Measurements from ENCODE around the gene GXYLT2.
A peak's percentile ranks its signal among the peaks of the same experiment; 100 is the strongest.
"Not testable (repeated sequence)": the region's sequence is repeated elsewhere in the genome, so short reads cannot be mapped to it uniquely, and the experiment has no call there.

Gene GXYLT2

DNA sequence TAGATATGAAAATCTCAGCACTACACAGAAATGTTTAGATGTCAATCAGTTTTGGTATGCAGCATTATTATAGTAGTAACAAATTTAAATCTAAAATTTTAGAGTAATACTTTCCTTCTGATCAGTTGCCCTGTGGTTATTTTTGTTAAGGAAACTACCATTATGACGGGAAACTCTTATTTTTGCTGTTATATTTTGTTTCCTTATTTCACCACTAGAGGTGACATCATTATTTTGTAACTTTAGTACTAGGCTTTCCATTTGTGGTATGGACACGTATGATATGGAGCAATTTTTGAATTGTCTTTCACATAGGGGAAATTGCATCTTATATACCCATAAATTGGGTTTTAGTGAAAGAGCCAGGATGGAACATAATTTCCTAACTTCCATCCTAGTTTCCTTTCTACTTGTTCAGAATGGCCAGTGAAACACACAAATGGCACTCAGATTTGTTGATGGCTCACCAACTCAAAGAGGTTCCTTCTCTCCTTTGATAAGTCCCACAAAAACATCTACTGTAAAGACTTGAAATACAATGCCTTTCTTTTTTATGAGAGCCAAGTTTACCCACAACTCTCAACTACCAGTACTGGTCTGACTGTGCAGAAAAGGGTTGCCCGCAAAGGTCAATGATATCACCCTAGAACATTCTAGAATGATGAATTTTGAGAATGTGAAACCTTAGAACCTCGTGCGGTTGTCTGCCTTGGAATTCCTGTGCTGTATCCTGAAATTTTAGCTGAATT is 89.4 kb downstream of the GXYLT2 start:
- DNase-seq = peak; percentile 56

DNA sequence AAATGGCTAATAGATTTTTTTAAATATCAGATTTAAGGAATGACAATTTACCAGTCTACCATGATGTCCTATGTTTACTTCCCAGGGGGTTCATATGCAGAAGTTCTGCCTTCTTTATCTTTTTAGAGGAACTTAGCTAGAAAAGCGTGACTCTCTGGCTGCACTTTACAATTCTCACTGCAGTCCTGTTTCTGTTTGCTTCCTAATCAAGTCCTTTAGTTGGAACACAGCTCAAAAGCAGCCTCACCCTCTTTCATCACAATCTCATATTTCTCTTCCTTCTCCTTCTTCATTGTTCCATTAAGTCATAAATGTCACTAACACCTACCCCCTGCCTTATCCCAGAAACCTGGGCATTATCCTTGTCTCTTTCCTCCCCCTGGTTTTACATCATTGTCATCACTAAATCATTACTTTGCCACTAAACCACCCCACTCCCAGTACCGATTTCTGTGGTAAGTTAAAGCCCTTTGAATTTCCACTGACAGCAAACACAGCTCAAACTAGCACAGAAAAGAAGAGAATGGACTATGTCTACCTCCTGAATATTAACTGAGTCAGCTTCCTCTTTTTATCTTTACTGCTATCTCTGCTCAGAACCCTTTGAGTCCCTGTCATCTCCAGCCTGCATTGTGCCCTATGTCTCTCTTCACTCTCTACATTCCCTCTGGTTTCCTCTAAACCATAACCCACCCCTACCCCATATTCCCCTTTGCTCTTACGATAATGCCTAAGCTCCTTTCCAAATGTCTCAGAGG is 94.9 kb downstream of the GXYLT2 start:
- no peak for DNase-seq

DNA sequence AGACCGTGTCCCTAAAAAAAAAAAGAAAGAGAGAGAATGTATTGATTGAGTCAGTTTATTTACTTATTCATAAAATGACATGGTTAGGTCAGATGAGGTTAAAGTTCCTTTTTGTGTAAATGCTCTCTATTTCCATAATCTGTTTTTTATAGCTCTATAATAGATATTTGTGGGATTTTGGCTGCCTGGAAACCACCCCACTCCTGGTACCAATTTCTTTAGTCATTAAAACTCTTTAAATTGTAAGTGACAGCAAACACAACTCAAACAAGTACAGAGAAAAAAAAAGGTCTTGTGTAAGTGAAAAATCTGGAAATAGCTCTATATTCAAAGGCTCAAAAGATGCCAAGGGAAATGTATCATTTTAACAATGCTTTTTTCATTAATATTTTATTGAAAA is 97.7 kb downstream of the GXYLT2 start:
- no peak for DNase-seq

DNA sequence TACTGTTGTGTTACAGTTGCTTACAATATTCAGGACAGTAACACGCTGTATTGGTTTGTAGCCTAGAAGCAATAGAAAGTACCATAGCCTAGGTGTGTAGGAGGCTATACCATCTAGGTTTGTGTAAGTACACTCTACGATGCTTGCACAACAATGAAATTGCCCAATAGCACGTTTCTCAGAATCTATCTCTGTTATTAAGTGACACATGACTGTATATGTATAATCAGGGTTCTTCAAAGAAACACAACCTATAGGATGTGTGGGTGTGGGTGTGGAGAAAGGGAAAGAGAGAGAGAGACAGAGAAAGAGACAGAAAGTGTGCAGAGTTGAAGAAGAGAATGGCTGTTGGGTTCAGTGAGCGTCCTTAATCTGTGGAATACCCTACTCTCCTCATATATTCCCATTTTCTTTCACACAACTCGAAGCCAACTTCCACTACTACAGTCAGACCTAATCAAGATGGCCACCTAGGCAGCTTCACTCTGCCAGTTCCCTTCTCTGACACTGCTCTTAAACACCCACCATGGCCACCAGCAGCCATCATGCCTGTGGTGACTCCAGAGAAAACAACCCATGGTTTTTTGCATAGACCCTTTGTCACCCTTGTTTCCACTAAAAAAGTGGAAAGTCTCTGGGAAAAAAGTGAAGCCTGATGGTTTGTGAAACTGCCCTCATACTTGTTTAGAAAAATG is 103.0 kb downstream of the GXYLT2 start:
- DNase-seq = no peak

DNA sequence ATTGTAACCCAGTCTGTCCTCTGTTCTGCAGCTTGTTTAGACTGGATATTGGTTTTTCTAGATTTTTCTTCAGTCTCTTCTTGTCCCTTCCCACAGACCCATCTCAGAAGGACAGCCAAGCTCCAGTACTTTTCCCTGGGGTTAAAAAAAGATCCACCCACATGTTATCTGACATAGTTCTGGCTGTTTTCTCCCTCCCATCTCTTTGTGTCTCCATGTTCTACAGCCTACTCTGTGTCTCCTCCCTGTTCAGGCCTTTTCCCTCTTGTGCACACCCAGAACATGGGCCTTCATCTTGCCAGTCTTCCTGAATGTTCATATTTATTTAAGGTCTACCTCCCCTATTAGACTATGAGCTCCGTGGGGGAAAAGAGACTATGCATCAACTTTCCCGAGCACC is 103.7 kb downstream of the GXYLT2 start:
- DNase-seq = no peak

DNA sequence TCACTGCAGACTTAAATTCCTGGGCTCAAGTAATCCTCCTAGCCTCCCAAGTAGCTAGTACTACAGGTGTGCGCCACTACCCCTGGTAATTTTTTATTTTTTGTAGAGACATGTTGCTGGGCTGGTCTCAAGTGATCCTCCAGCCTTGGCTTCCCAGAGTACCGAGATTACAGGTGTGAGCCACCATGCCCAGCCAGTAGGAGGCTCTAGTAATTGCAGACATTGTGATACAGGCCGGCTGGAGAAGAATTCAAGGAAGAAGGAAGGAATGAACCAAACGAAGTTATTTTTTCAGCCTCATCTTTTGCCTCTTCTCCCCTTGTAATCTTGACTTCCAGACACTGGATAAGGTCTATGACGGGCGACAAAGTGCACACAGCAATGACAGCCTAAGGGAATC is 105.5 kb downstream of the GXYLT2 start:
- no peak for DNase-seq

DNA sequence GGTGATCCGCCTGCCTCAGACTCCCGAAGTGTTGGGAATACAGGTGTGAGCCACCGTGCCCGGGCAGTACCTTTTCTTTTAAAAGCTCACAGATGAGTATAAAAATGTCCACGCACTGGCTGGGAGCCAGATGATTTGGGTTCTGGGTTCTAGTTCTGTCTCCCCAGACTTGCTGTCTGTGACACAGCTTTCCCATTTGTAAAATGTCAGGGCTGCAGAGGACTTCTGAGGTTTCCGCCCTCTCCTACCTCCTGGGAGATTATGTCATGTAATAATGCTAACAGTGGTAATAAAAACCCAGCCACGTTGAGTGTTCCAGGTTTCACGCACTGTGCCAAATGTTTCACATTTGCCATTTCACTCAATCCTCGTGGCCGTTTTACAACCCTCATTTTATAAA is 107.5 kb downstream of the GXYLT2 start:
- no peak for DNase-seq

DNA sequence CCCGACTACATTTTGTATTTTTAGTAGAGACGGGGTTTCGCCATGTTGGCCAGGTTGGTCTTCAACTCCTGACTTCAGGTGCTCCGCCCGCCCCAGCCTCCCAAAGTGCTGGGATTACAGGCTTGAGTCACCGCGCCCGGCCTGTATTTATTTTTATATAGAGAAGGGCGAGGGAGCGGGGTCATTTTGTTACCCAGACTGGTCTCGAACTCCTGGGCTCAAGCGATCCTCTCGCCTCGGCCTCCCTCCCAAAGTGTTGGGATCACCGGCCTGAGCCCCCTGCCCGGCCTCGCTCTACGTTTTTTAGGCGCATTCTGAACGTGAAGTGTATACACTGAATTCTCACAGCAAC is 108.3 kb downstream of the GXYLT2 start:
- DNase-seq = no peak

DNA sequence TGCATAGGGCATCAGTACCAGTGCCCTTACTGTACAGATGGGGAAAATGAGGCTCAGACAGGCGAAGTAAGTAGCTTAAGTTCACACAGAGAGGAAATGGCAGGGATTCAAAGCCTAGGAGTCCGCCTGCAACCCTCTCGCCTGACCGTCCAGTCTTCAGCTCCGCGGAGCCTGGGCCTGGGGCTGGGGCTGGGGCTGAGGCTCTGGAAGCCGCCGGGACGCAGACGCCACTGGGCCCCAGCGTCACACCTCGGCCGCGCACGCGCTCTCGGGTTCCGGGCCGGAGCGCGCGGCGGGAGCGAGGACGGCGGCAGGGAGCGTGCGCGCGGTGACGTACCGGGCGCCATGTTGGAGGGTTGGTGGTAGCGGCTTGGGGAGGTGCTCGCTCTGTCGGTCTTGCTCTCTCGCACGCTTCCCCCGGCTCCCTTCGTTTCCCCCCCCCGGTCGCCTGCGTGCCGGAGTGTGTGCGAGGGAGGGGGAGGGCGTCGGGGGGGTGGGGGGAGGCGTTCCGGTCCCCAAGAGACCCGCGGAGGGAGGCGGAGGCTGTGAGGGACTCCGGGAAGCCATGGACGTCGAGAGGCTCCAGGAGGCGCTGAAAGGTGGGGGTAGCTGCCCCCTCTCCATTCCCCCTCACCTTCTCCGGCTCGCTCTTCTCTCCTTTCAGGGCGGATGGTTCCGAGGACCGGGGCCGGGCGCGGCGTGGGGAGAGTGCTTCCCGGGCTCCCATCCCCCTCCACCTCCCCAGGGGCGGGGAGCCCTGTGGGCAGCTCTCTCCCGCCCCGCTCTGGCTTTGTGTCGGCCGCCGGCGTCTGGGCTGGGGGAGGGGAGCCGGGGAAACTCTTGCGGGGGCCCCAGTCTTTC is 108.9 kb downstream of the GXYLT2 start, which contains the start of gene PPP4R2:
PPP4R2 (plus strand) TSS at position 339 of the 861 bp plus-strand sequence; CDS start at position 566, 227 bp downstream.
- DNase-seq = peak; percentile 92

DNA sequence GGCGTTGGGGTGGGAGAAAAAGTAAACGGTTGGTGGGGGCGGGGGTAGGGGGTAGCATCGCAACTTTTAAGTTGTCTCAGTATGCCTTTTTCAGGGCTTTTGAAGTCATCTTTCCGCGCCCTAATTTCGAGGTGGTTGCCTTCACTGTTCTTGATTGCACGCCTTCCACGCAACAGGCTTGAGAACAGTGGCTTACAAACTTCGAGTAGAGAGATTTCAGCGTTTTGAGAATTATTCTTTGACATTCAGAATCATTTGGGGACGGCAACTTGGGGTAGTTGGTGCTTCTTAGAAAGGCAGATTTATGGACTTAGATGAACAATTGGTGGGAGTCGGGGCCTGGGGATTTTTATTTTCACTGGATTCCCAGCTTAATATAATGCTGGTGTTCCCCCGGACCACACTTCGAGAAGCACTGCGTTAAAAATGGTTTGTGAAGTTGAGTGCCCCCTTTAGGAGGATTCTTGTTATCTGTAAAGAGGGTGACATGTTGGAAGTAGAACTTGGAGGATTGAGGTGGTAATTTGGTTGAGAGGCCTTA is 109.6 kb downstream of the GXYLT2 start:
- DNase-seq = peak; percentile 87

DNA sequence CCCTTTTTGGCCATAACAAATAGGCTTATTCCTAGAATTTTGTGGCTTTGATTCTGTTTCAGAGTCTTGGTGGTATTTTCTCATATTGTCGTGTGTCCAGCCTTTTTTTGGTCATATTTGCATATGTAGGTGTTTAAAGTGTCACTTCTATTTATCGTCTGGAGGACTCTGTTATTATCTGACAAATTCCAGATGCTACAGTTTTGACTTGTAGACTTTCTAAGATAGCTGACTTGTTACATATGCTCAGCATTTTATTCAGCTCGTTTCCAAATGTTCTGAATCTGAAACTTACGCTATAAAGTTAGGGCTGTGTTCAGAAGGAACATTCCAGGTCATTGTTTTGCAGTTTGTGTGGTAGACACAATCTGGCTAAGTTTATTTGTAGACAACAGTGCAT is 110.6 kb downstream of the GXYLT2 start:
- DNase-seq = no peak

DNA sequence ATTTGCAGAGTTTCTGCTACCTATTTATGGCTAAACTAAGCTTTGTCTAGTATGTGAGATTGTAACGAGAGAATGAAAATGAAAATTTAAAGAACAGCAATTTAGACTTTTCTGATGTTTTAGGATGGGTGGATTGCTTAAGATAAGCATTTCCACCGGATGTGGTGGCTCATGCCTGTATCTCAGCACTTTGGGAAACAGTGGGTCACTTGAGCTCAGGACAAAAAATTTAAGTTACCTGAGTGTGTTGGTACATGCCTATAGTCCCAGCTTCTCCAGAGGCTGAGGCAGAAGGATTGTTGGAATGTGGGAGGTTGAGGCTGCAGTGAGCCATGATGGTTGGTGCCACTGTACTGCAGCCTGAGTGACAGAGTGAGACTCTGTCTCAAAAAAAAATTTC is 112.1 kb downstream of the GXYLT2 start:
- DNase-seq = no peak

DNA sequence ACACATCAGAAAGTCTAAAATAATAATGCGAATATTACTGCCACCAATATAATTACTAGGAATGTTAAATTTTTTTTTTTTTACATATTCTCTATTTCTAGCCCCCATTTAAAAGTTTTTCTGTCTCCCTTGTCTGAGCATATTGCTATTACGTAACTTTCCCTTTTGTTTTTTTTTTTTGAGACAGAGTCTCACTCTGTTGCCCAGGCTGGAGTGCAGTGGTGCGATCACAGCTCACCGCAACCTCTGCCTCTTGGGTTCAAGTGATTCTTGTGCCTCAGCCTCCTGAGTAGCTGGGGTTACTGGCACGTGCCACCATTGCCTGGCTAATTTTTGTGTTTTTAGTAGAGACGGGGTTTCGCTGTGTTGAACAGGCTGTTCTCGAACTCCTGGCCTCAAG is 115.2 kb downstream of the GXYLT2 start:
- DNase-seq = not testable (repeated sequence)

DNA sequence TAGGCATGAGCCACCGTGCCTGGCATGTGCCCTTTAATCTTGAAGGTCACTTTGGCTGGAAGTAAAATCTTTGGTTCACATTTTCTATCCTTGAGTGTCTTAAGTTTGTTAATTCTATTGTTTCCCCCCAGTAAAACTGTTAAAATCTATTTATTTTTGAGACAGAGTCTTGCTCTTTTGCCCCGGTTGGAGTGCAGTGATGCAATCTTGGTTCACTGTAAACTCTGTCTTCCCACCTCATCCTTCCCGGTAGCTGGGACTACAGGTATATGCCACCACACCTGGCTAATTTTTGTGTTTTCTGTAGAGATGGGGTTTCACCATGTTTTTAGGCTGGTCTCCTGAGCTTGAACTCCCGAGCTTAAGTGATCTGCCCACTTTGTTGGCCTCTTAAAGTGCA is 116.5 kb downstream of the GXYLT2 start:
- DNase-seq = no peak

DNA sequence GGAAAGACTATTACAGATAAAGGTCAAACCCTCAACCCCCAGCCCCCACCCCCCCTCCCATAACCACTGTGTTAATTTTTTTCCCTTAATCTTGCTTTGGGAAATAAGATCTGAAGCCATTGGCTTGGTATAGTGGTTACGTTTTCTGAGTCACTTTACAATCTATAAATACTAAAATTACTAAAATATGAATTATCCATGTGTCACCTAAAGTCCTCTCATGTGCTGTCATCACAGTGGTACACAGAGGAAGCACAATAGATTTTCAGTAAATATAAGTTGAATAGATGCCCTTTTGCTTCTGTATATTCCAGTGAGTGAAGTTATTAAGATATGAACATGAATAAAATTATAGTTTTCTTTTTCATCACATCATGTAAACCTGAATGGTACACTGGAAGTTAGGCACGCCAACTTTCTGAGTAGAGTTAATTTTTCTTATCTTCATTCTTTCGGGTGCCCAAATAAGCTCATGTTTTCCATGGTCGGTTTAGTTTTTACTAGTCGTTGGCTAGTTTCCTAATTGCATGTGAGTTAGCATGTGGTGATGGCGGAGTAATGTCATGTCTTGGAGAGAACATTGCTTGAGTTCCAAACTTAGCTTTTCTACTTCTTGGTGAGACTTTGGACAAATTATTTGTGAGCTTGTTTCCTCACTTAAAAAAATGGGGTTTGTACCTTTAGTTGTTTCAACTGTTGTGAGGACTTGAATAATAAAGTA is 120.3 kb downstream of the GXYLT2 start:
- DNase-seq = no peak

DNA sequence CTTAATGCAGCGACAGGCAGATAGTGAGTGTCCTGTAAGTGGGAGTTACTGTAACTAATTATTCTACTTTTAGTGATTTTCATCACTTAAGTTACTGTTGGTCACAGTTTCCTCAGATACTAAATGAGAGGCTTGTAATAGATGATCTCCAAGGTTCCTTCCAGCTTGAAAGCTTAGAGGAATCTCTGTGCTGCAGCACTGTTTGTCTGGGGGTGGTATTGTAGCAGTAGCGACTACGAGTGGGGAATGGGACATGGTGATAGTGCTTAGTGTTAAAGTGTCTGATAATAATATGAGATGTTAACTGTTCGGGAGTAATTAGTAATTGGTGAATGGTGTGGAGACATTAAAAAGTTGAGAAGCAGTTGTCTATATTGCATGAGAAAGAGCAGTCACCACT is 121.2 kb downstream of the GXYLT2 start:
- DNase-seq = no peak

DNA sequence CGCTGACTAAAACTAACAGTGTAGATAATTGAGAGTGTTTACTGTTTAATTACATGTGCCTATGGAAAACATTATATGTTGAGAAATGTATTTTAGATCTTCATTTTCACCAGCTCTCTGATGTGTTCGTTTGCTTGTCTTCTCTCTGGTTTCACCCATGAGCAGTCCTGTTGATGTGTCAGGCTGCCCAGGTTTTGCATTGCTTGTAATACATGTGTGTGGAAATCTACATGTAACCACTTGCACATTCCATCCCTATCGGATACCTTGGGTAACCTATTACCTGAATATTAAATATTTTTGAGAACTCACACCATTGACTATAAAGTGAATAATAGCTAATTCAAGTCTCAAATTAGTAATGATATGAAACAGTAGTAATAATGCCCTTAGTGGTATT is 121.9 kb downstream of the GXYLT2 start:
- DNase-seq = no peak

DNA sequence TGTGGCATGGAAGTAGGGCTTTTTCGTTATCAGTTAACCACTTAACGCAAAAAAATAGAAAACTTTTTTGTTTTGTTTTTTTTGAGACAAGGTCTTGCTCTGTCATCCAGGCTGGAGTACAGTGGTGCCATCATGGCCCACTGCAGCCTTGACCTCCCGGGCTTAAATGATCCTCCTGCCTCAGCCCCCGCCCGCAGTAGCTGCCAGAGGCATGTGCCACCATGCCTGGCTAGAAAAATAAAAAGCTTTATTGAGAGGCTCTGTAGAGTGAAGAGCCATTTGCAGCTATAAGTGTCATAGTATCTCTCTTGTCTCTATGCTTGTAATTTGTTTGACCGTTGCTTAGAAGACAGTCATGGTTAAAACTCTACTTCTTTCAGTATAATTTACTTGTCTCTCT is 122.3 kb downstream of the GXYLT2 start:
- DNase-seq = no peak

DNA sequence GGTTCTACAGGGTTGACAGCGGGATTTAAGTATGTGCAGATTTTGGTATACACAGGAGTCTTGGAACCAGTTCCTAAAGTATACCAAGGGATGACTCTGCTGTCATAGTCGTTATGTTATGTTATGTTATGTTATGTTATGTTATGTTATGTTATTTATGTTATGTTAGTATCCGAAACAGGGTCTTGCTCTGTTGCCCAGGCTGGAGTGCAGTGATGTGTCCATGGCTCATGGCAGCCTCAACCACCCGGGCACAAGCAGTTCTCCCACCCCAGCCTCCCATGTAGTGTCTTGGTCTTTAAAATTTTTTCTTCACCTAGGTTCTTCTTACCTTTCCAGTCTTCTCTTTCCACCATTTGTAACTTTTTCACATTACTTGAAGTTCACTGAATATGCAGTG is 130.5 kb downstream of the GXYLT2 start:
- no peak for DNase-seq

DNA sequence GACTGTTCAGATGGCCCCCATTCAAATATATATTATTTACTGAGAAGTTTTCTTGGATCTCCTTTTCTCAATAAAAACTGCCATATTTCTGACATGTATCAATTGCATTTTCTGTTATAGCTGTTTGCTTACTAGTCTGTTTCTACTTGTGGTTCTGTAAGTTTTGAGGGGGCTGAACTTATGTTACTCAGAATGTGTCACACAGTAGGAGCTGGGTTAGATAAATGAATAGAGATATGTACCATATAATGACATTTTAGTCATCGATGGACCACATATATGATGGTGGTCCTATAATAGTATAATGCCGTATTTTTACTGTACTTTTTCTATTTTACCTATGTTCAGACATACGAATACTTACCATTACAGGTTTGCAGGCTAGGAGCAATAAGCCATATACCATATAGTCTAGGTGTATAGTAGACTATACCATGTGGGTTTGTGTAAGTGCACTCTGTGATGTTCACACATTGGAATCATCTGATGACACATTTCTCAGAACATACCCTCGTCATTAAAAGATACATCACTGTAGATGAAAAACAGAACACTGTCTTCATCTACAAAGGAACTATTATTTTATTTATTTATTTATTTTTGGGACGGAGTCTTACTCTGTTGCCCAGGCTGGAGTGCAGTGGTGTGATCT is 131.1 kb downstream of the GXYLT2 start:
- no peak for DNase-seq

DNA sequence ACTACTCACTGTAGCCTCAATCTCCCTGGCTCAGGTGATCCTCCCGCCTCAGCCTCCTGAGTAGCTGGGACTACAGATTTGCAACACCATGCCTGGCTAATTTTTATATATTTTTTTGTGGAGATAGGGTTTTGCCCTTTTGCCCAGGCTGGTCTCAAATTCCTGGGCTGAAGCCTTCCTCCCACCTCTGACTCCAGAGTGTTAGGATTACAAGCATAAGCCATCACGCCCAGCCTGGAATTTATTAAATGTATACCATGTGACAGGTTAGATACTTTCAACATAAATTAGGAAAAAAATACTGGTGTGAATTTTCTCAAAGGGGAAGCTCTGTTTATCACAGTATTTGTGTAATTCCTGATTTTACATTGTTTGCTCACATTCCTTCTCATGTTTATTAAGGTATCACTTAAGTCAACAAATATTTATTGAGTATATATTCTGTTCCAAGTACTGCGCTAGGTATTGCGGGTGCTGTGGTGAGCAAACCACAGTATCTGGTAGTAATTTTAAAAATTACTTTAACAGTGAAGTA is 133.5 kb downstream of the GXYLT2 start:
- DNase-seq = no peak

All from hematopoietic multipotent progenitor cell treated with erythropoietin and hydrocortisone succinate and interleukin-3 and kit ligand, for 6 days (in vitro differentiated cells).